Measurements from ENCODE around the gene H3-3A.

H3-3A gene

GRCh38 chr1:226034482-226034881, 28.0 kb upstream of the H3-3A start:
- no peak overlapping the region for H3K4me3 ChIP-seq (ENCODE audit: low read length)
- no peaks in the 10 kb centered on the region for H3K27me3 ChIP-seq (ENCODE audit: low read depth, low read length)
- no peak overlapping the region for H3K9ac ChIP-seq (ENCODE audit: low read length)
- H2AFZ ChIP-seq (ENCODE audit: low read depth, low read length), result no peak overlapping the region
- H3K4me1 ChIP-seq (ENCODE audit: low read length), result peaks cover 14% of the 10 kb centered on the region
- no peaks in the 10 kb centered on the region for H3K79me2 ChIP-seq (ENCODE audit: low read length)
- no peak overlapping the region for H3K27ac ChIP-seq (ENCODE audit: low read length)
- no peak overlapping the region for H3K4me2 ChIP-seq (ENCODE audit: low read length)
- no peaks in the 10 kb centered on the region for H4K20me1 ChIP-seq (ENCODE audit: insufficient read depth, low read length)
- no peaks in the 10 kb centered on the region for H3K9me3 ChIP-seq (ENCODE audit: insufficient read depth, low read length)
- TF ChIP-seq EZH2phosphoT487 (IDR thresholded peaks at IDR 0.05; ENCODE audit: low read depth), result no peak
- TF ChIP-seq CTCF (IDR thresholded peaks at IDR 0.05; ENCODE audit: low read depth, low read length), result no peak
- no peaks in the 10 kb centered on the region for H3K36me3 ChIP-seq (replicated peaks; ENCODE audit: low read depth, low read length)

- Histone ChIP-seq H3K27ac (ENCODE audit: low read length) (no peak overlapping the region), H3K36me3 (replicated peaks; ENCODE audit: low read depth, low read length) (no peaks in the 10 kb centered on the region), H3K4me1 (ENCODE audit: low read length) (no peaks in the 10 kb centered on the region; the same call in 1 of the 2 replicates), H4K20me1 (ENCODE audit: insufficient read depth, low read length) (no peaks in the 10 kb centered on the region), H2AFZ (ENCODE audit: low read depth, low read length) (no peak overlapping the region), H3K4me2 (ENCODE audit: low read length) (no peak overlapping the region), H3K9me3 (ENCODE audit: insufficient read depth, low read length) (no peaks in the 10 kb centered on the region), H3K9ac (ENCODE audit: low read length) (no peak overlapping the region), H3K27me3 (ENCODE audit: low read depth, low read length) (0 out of 2 replicates have a peak, but pooled peaks cover 4% of the 10 kb centered on the region), H3K4me3 (ENCODE audit: low read length) (no peak overlapping the region), H3K79me2 (ENCODE audit: low read length) (no peaks in the 10 kb centered on the region)
- TF ChIP-seq CTCF (IDR thresholded peaks at IDR 0.05; ENCODE audit: low read depth, low read length) (no peak), EZH2phosphoT487 (IDR thresholded peaks at IDR 0.05; ENCODE audit: low read depth) (no peak)
These were observed 26.6 kb upstream of the H3-3A start for GRCh38 chr1:226035915-226036314.

- no peaks in the 10 kb centered on the region for H3K79me2 ChIP-seq (ENCODE audit: low read length)
- no peaks in the 10 kb centered on the region for H3K36me3 ChIP-seq (replicated peaks; ENCODE audit: low read depth, low read length)
- H4K20me1 ChIP-seq (ENCODE audit: insufficient read depth, low read length), result no peaks in the 10 kb centered on the region
- no peak overlapping the region for H2AFZ ChIP-seq (ENCODE audit: low read depth, low read length)
- 0 out of 2 replicates have a peak, but pooled peaks cover 12% of the 10 kb centered on the region for H3K27me3 ChIP-seq (ENCODE audit: low read depth, low read length)
- no peaks in the 10 kb centered on the region for H3K9me3 ChIP-seq (ENCODE audit: insufficient read depth, low read length)
- H3K4me2 ChIP-seq (ENCODE audit: low read length), result no peak overlapping the region
- 0 out of 2 replicates have a peak, but pooled peaks cover 3% of the 10 kb centered on the region for H3K4me1 ChIP-seq (ENCODE audit: low read length)
- no peak overlapping the region for H3K27ac ChIP-seq (ENCODE audit: low read length)
- TF ChIP-seq CTCF (IDR thresholded peaks at IDR 0.05; ENCODE audit: low read depth, low read length) (no peak), EZH2phosphoT487 (IDR thresholded peaks at IDR 0.05; ENCODE audit: low read depth) (no peak)
- H3K4me3 ChIP-seq (ENCODE audit: low read length), result no peak overlapping the region
- no peak overlapping the region for H3K9ac ChIP-seq (ENCODE audit: low read length)
These were observed 23.9 kb upstream of the H3-3A start for GRCh38 chr1:226038661-226039060.

- Histone ChIP-seq H3K79me2 (ENCODE audit: low read length) (no peaks in the 10 kb centered on the region), H4K20me1 (ENCODE audit: insufficient read depth, low read length) (no peaks in the 10 kb centered on the region), H3K27ac (ENCODE audit: low read length) (no peak overlapping the region), H3K4me3 (ENCODE audit: low read length) (no peak overlapping the region), H3K27me3 (ENCODE audit: low read depth, low read length) (0 out of 2 replicates have a peak, but pooled peaks cover 12% of the 10 kb centered on the region), H2AFZ (ENCODE audit: low read depth, low read length) (no peak overlapping the region), H3K9ac (ENCODE audit: low read length) (no peak overlapping the region), H3K36me3 (replicated peaks; ENCODE audit: low read depth, low read length) (no peaks in the 10 kb centered on the region), H3K9me3 (ENCODE audit: insufficient read depth, low read length) (no peaks in the 10 kb centered on the region), H3K4me2 (ENCODE audit: low read length) (no peak overlapping the region), H3K4me1 (ENCODE audit: low read length) (0 out of 2 replicates have a peak, but pooled peaks cover 3% of the 10 kb centered on the region)
- TF ChIP-seq EZH2phosphoT487 (IDR thresholded peaks at IDR 0.05; ENCODE audit: low read depth) (no peak), CTCF (IDR thresholded peaks at IDR 0.05; ENCODE audit: low read depth, low read length) (no peak)
These were observed 21.1 kb upstream of the H3-3A start for GRCh38 chr1:226041419-226041818.

All from OCI-LY3 (cell line).